Neural cell (in vitro differentiated cells): Measurements from ENCODE around the gene TMEM207. TPM values are rescaled to one million over a fixed set of nuclear protein-coding genes. Genes with fewer than 3 reads are reported as not detected.

Experiments
- H2AFZ ChIP-seq: fragments of 200-600, 300-800 bp; sonication (generic), shearing (Covaris generic); 2 replicates; pipeline ENCODE4 v1.6.0; 2014; ENCODE audit warnings: low read depth, mild to moderate bottlenecking, antibody characterized with exemption, low read length, moderate library complexity
- H3F3A ChIP-seq: fragments of 200-600 bp; shearing (Covaris generic); 2 replicates; pipeline ENCODE4 v1.6.1; 2016; ENCODE audit warnings: mild to moderate bottlenecking, moderate library complexity, mixed read lengths, antibody characterized with exemption, low read length; ENCODE audit not compliant: insufficient read depth, poor library complexity, severe bottlenecking
- H3K27ac ChIP-seq: fragments of 200-600, 300-800 bp; sonication (generic), shearing (Covaris generic); 2 replicates; pipeline ENCODE4 v1.5.1; 2014; ENCODE audit warnings: mild to moderate bottlenecking, low read length, moderate library complexity
- H3K27me3 ChIP-seq: fragments of 300-800, 200-600 bp; sonication (generic), shearing (Covaris generic); 2 replicates; pipeline ENCODE4 v1.6.0; 2014; ENCODE audit warnings: mild to moderate bottlenecking, low read depth, low read length, moderate library complexity; ENCODE audit not compliant: insufficient read depth
- H3K36me3 ChIP-seq: fragments of 300-800, 200-600 bp; sonication (generic), shearing (Covaris generic); 2 replicates; pipeline ENCODE4 v1.5.1; 2014; ENCODE audit warnings: mild to moderate bottlenecking, antibody characterized with exemption, low read length, moderate library complexity; ENCODE audit not compliant: insufficient read depth
- H3K4me2 ChIP-seq: fragments of 300-800, 200-600 bp; sonication (generic), shearing (Covaris generic); 2 replicates; pipeline ENCODE4 v1.6.0; 2014; ENCODE audit warnings: mild to moderate bottlenecking, low read length
- H3K4me3 ChIP-seq: fragments of 300-800, 200-600 bp; sonication (generic), shearing (Covaris generic); 2 replicates; pipeline ENCODE4 v1.5.1; 2014; ENCODE audit warnings: mild to moderate bottlenecking, low read length, moderate library complexity
- H3K79me2 ChIP-seq: fragments of 200-600 bp; shearing (Covaris generic); replicated peaks from 2 replicates; pipeline ENCODE4 v1.6.0; 2014; ENCODE audit warnings: mild to moderate bottlenecking, low read length, moderate library complexity; ENCODE audit not compliant: insufficient read depth
- H3K9ac ChIP-seq: fragments of 300-800, 200-600 bp; sonication (generic), shearing (Covaris generic); 2 replicates; pipeline ENCODE4 v1.6.1; 2016; ENCODE audit warnings: mild to moderate bottlenecking, low read length, mixed read lengths
- H3K9me2 ChIP-seq: fragments of 200-600 bp; shearing (Covaris generic); 2 replicates; pipeline ENCODE4 v1.6.1; 2016; ENCODE audit warnings: mild to moderate bottlenecking, low read length, mixed read lengths; ENCODE audit not compliant: insufficient read depth
- H3K9me3 ChIP-seq: fragments of 200-600, 300-800 bp; sonication (generic), shearing (Covaris generic); 2 replicates; pipeline ENCODE4 v1.6.1; 2016; ENCODE audit warnings: mild to moderate bottlenecking, mixed run types, low read length, moderate library complexity, mixed read lengths
- H4K20me1 ChIP-seq: fragments of 200-600 bp; shearing (Covaris generic); 2 replicates; pipeline ENCODE4 v1.6.1; 2016; ENCODE audit warnings: mild to moderate bottlenecking, mixed run types; ENCODE audit not compliant: insufficient read depth
- CTCF ChIP-seq: fragments of 450-650 bp; IDR thresholded peaks from 2 replicates; pipeline ENCODE4 v1.5.1; 2014; ENCODE audit warnings: antibody characterized with exemption, mild to moderate bottlenecking, moderate library complexity; ENCODE audit not compliant: poor library complexity, severe bottlenecking
- EP300 ChIP-seq: fragments of 450-650 bp; conservative IDR thresholded peaks from 2 replicates; pipeline ENCODE4 v1.6.1; 2014; ENCODE audit warnings: antibody characterized with exemption, mild to moderate bottlenecking, moderate library complexity; ENCODE audit not compliant: poor library complexity, severe bottlenecking
- EZH2 ChIP-seq: fragments of 200-600, 300-800 bp; shearing (Covaris generic), sonication (generic); IDR thresholded peaks from 2 replicates; pipeline ENCODE4 v1.6.1; 2014; ENCODE audit warnings: antibody characterized with exemption, low read length, borderline replicate concordance, mild to moderate bottlenecking; ENCODE audit not compliant: insufficient read depth, poor library complexity, severe bottlenecking
- MXI1 ChIP-seq: fragments of 450-650 bp; conservative IDR thresholded peaks from 2 replicates; pipeline ENCODE4 v1.6.1; 2014; ENCODE audit warnings: antibody characterized with exemption, mild to moderate bottlenecking; ENCODE audit not compliant: poor library complexity, severe bottlenecking
- POLR2AphosphoS5 ChIP-seq: IDR thresholded peaks from 2 replicates; pipeline ENCODE4 v1.6.1; 2012
- RAD21 ChIP-seq: fragments of 450-650 bp; conservative IDR thresholded peaks from 2 replicates; pipeline ENCODE4 v1.6.1; 2014; ENCODE audit warnings: antibody characterized with exemption, mild to moderate bottlenecking, moderate library complexity
- REST ChIP-seq: IDR thresholded peaks from 2 replicates; pipeline ENCODE4 v1.6.1; 2012; ENCODE audit warnings: borderline replicate concordance
- SMC3 ChIP-seq: fragments of 450-650 bp; conservative IDR thresholded peaks from 2 replicates; pipeline ENCODE4 v1.6.1; 2014; ENCODE audit warnings: antibody characterized with exemption, mild to moderate bottlenecking, moderate library complexity; ENCODE audit not compliant: poor library complexity
- TAF1 ChIP-seq: IDR thresholded peaks from 2 replicates; pipeline ENCODE4 v1.6.1; 2012; ENCODE audit warnings: low read depth
- polyA plus RNA-seq: library from polyadenylated mRNA; depleted of rRNA; stranded (reverse); fragments of >200 nt; gene quantifications from 2 replicates; pipeline ENCODE4 v1.2.3, GENCODE V29; 2014

TMEM207 gene
- polyA plus RNA-seq, 1 donor from 2014 or later = 0.27 TPM

- no peaks in the 10 kb centered on the region for H4K20me1 ChIP-seq
- H3K36me3 ChIP-seq = no peaks in the 10 kb centered on the region
- TF ChIP-seq SMC3 (no peak), RAD21 (no peak), POLR2AphosphoS5 (no peak), CTCF (no peak), EP300 (no peak), REST (no peak), EZH2 (no peak), TAF1 (no peak), MXI1 (no peak)
- no peaks in the 10 kb centered on the region for H3F3A ChIP-seq
- no peak overlapping the region for H3K4me2 ChIP-seq
- no peak overlapping the region for H2AFZ ChIP-seq
- H3K4me3 ChIP-seq = no peak overlapping the region
- no peaks in the 10 kb centered on the region for H3K79me2 ChIP-seq
- H3K9ac ChIP-seq = no peak overlapping the region
- no peak overlapping the region for H3K27ac ChIP-seq
- H3K9me3 ChIP-seq = no peaks in the 10 kb centered on the region
- H3K27me3 ChIP-seq = no peaks in the 10 kb centered on the region
- peaks cover 4% of the 10 kb centered on the region for H3K9me2 ChIP-seq
Measured at GRCh38 chr3:190492966-190493365, 43.3 kb upstream of the TMEM207 start.

- Histone ChIP-seq H4K20me1 (no peaks in the 10 kb centered on the region), H3K9ac (no peak overlapping the region), H3K4me3 (no peak overlapping the region), H3K9me3 (no peaks in the 10 kb centered on the region), H2AFZ (no peak overlapping the region), H3F3A (no peaks in the 10 kb centered on the region), H3K79me2 (no peaks in the 10 kb centered on the region), H3K9me2 (peaks cover 4% of the 10 kb centered on the region), H3K36me3 (no peaks in the 10 kb centered on the region), H3K27me3 (no peaks in the 10 kb centered on the region), H3K4me2 (no peak overlapping the region), H3K27ac (no peak overlapping the region)
- TF ChIP-seq RAD21 (no peak), CTCF (no peak), MXI1 (no peak), TAF1 (no peak), SMC3 (no peak), EZH2 (no peak), EP300 (no peak), POLR2AphosphoS5 (no peak), REST (no peak)
Measured at GRCh38 chr3:190492129-190492528, 42.4 kb upstream of the TMEM207 start.
